Hepatocyte (in vitro differentiated cells): ENCODE results near the gene CIT.

Experiments
- EZH2 ChIP-seq: fragments of 200-600 bp; sonication (generic); IDR thresholded peaks from 2 replicates; pipeline ENCODE4 v1.6.1; 2016; ENCODE audit warnings: antibody characterized with exemption, mild to moderate bottlenecking, borderline replicate concordance
- EZH2phosphoT487 ChIP-seq: fragments of 200-600 bp; sonication (generic); IDR thresholded peaks from one replicate; pipeline ENCODE4 v1.6.1; 2018; ENCODE audit warnings: antibody characterized with exemption, mild to moderate bottlenecking, low read depth, moderate library complexity; ENCODE audit not compliant: unreplicated experiment, severe bottlenecking
- TF ChIP-seq, protein P1 (sequence below): fragments of 200-600 bp; sonication (generic); IDR thresholded peaks from 2 replicates; pipeline ENCODE4 v1.5.1; 2016; ENCODE audit warnings: antibody characterized with exemption, mild to moderate bottlenecking; ENCODE audit not compliant: poor library complexity

DNA sequence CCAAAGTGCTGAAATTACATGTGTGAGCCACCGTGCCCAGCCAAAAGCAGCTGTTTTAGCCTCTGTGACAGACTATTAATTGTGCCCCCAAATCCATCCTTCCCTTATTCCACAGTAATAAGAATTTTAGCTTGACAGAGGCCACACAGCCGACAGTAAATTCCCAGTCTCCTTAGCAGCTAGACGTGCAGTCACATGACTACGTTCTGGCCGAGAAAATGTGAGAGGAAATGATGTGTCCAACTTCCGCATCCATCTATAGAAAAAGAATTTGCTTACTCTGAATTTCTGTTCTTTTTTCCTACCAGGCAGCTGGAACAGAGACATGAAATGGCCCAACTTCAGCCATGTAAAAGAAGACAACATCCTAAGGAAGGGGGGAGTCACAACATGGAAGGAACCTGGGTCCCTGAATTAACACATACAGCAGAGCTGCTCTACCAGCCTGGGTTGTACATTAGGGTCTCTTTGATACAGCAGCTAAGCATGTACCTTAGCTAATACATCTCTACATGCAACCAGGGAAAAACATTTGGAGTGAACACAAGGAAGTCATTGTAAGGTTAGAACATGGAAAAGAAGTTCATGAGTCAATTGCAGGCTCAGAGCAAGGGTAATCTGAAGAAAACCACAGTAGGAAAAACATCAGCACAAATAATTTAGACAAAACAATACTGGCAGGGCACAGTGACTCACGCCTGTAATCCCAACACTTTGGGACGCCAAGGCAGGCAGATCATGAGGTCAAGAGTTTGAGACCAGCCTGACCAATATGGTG is 35.5 kb downstream of the CIT start:
- TF ChIP-seq EZH2 (no peak), EZH2phosphoT487 (no peak)
- TF ChIP-seq, protein P1, sequence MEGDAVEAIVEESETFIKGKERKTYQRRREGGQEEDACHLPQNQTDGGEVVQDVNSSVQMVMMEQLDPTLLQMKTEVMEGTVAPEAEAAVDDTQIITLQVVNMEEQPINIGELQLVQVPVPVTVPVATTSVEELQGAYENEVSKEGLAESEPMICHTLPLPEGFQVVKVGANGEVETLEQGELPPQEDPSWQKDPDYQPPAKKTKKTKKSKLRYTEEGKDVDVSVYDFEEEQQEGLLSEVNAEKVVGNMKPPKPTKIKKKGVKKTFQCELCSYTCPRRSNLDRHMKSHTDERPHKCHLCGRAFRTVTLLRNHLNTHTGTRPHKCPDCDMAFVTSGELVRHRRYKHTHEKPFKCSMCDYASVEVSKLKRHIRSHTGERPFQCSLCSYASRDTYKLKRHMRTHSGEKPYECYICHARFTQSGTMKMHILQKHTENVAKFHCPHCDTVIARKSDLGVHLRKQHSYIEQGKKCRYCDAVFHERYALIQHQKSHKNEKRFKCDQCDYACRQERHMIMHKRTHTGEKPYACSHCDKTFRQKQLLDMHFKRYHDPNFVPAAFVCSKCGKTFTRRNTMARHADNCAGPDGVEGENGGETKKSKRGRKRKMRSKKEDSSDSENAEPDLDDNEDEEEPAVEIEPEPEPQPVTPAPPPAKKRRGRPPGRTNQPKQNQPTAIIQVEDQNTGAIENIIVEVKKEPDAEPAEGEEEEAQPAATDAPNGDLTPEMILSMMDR = no peak
